ENCODE measurements around the gene CHURC1.

GRCh38 chr14:64926398-64926995, 12.2 kb downstream of the CHURC1 start:
- TF ChIP-seq, protein P1, sequence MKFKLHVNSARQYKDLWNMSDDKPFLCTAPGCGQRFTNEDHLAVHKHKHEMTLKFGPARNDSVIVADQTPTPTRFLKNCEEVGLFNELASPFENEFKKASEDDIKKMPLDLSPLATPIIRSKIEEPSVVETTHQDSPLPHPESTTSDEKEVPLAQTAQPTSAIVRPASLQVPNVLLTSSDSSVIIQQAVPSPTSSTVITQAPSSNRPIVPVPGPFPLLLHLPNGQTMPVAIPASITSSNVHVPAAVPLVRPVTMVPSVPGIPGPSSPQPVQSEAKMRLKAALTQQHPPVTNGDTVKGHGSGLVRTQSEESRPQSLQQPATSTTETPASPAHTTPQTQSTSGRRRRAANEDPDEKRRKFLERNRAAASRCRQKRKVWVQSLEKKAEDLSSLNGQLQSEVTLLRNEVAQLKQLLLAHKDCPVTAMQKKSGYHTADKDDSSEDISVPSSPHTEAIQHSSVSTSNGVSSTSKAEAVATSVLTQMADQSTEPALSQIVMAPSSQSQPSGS (tag by site-specific recombination; IDR thresholded peaks at IDR 0.05; ENCODE audit: low read depth) = no peak
- TF ChIP-seq GLI4 (tag by site-specific recombination; IDR thresholded peaks at IDR 0.05) (no peak), ZNF549 (tag by site-specific recombination; IDR thresholded peaks at IDR 0.05) (no peak)

Measured in HEK293 (cell line).